Calu3 (cell line): ENCODE data around the gene FYB2. TPM values are rescaled to one million over a fixed set of nuclear protein-coding genes. Genes with fewer than 3 reads are reported as not detected.

Source experiments
- BruUV-seq: library from RNA; stranded (reverse); fragments of 400-500 nt; replicated peaks from 2 replicates; lab custom pipeline; 2021; lab: Mats Ljungman, UMichigan
- CTCF ChIA-PET: fragments of 300-600 bp; sonication (Branson Sonifier 250); formaldehyde crosslinking; loops from one replicate; lab custom pipeline; 2022; ENCODE audit warnings: antibody characterized with exemption; lab: Charles Lee
- DNase-seq: peaks from one replicate; pipeline ENCODE4 v3.0.0; 2022
- H3K27ac Mint-ChIP-seq: one replicate; pipeline ENCODE4 v1.8.0; 2022; ENCODE audit warnings: mixed read lengths; ENCODE audit not compliant: unreplicated experiment
- H3K27me3 Mint-ChIP-seq: one replicate; pipeline ENCODE4 v1.8.0; 2022; ENCODE audit warnings: mixed read lengths; ENCODE audit not compliant: unreplicated experiment
- H3K36me3 Mint-ChIP-seq: one replicate; pipeline ENCODE4 v1.8.0; 2022; ENCODE audit warnings: mild to moderate bottlenecking, moderate library complexity, mixed read lengths; ENCODE audit not compliant: insufficient read depth, unreplicated experiment
- H3K4me1 Mint-ChIP-seq: one replicate; pipeline ENCODE4 v1.8.0; 2022; ENCODE audit warnings: mild to moderate bottlenecking, low read depth, mixed read lengths; ENCODE audit not compliant: unreplicated experiment
- H3K4me3 Mint-ChIP-seq: one replicate; pipeline ENCODE4 v1.8.0; 2022; ENCODE audit warnings: mild to moderate bottlenecking, low read depth, moderate library complexity, mixed read lengths; ENCODE audit not compliant: unreplicated experiment
- H3K9me3 Mint-ChIP-seq: one replicate; pipeline ENCODE4 v1.8.0; 2022; ENCODE audit warnings: low read depth, mixed read lengths; ENCODE audit not compliant: unreplicated experiment
- intact Hi-C: fragments of 100-400 bp; cut with micrococcal nuclease; formaldehyde crosslinking; loops from one replicate; pipeline ENCODE4 v1.10.0; 2022; ENCODE audit not compliant: unreplicated experiment
- total RNA-seq: library from RNA; stranded (reverse); gene quantifications from 2 replicates; pipeline ENCODE4 v1.2.3, GENCODE V29; 2022
- TF ChIP-seq, protein P1 (sequence below): fragments of 200-600 bp; IDR thresholded peaks from one replicate; pipeline ENCODE4 v1.8.0; 2022; ENCODE audit warnings: antibody characterized with exemption; ENCODE audit not compliant: unreplicated experiment

The FYB2 gene
- total RNA-seq, 1 experiment from 2014 or later, result not detected

DNA sequence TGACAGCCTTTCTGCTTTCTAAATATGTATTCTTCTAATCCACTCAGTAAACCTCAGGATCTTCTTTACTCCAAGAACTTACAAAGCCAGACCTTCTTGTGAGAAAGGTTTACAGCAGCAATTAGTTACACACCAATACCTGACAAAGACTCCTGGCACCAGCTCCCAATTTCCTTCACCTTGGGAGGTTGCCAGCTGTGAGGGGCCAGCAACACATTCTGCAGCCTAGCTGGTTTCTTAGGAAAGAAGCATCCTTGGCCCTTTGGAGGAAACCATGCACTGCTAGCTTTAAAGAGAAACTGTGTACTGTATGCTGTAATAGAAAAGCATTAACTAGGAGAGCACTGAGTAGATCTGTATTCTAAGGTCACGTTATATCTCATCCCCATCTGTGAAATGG is 10.8 kb downstream of the FYB2 start:
- intact Hi-C loops, result loop anchor here (10.0 kb wide), 1 partner anchor 224 kb away; no protein-coding TSS in a partner anchor
- CTCF ChIA-PET, result interaction anchor here (0.7 kb wide), 1 partner anchor 15 kb away, joined by 3 read pairs; no protein-coding TSS in a partner anchor
- no peak for DNase-seq
- Mint-ChIP-seq H3K4me3 (no peak overlapping the region), H3K4me1 (no peaks in the 10 kb centered on the region), H3K36me3 (no peaks in the 10 kb centered on the region), H3K9me3 (no peaks in the 10 kb centered on the region), H3K27ac (no peak overlapping the region), H3K27me3 (peaks cover 19% of the 10 kb centered on the region)
- no TSS peak for BruUV-seq
- TF ChIP-seq, protein P1, sequence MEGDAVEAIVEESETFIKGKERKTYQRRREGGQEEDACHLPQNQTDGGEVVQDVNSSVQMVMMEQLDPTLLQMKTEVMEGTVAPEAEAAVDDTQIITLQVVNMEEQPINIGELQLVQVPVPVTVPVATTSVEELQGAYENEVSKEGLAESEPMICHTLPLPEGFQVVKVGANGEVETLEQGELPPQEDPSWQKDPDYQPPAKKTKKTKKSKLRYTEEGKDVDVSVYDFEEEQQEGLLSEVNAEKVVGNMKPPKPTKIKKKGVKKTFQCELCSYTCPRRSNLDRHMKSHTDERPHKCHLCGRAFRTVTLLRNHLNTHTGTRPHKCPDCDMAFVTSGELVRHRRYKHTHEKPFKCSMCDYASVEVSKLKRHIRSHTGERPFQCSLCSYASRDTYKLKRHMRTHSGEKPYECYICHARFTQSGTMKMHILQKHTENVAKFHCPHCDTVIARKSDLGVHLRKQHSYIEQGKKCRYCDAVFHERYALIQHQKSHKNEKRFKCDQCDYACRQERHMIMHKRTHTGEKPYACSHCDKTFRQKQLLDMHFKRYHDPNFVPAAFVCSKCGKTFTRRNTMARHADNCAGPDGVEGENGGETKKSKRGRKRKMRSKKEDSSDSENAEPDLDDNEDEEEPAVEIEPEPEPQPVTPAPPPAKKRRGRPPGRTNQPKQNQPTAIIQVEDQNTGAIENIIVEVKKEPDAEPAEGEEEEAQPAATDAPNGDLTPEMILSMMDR, result no peak

DNA sequence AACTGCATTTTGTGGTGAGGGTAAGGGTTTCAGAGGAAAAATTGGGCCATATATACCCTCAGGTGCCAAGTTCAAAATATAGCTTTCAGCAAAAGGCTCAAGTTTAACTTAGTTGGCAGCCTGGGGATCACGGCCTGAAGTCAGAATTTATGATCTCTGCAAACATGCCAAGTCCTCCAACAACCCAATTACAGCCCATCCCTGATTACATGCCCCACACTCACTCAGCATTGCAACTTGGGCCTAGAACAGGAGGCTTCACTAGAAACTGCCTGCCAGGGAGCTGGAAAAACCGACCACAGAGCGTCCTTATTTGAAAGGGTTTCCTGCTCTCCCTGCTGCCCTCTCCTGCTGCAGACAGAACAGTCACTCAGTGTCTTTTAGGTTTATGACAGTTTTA is 12.4 kb downstream of the FYB2 start:
- Mint-ChIP-seq H3K27me3 (peaks cover 19% of the 10 kb centered on the region), H3K27ac (no peak overlapping the region), H3K36me3 (no peaks in the 10 kb centered on the region), H3K9me3 (no peaks in the 10 kb centered on the region), H3K4me3 (no peak overlapping the region), H3K4me1 (no peaks in the 10 kb centered on the region)
- CTCF ChIA-PET, result no interaction called here
- intact Hi-C loops, result loop anchor here (10.0 kb wide), 1 partner anchor 222 kb away; no protein-coding TSS in a partner anchor
- DNase-seq, result no peak
- no TSS peak for BruUV-seq
- TF ChIP-seq, protein P1, result no peak

DNA sequence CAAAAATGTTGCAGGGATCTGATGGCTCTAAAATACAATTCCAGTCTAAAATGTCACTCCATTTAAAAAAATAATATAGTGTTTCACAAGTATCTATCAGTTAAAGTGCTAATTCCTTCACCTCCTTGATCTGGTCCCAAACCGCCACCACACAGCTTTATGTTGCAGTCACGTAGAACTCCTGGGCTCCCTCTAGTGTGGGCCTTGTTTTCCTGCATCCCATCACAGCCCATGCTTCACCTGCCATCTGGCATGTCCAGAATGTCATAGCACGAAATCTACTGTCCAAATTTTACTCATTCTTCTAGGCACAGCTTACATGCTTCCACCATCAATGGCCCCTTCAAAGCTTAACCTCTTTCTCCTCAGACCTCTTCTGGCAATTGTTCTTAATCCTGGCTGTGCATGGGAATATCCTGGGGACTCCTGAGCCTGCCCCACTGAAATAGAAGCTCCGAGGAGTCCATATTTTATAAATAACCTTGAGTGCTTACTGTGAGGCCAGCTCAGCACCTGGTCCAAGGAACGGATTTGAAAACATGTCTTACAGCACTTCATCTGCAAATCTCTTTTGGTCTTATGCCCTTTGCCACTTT is 15.5 kb downstream of the FYB2 start:
- Mint-ChIP-seq H3K27ac (no peak overlapping the region), H3K4me3 (no peak overlapping the region), H3K4me1 (no peaks in the 10 kb centered on the region), H3K9me3 (no peaks in the 10 kb centered on the region), H3K27me3 (peaks cover under 1% of the 10 kb centered on the region), H3K36me3 (no peaks in the 10 kb centered on the region)
- TF ChIP-seq, protein P1, result peak; percentile 62
- no TSS peak for BruUV-seq
- CTCF ChIA-PET, result interaction anchor here (0.5 to 1.5 kb wide), 6 partner anchors 16 to 168 kb away, joined by 3 to 11 read pairs (median 3); no protein-coding TSS in a partner anchor
- DNase-seq, result peak; percentile 74
- intact Hi-C loops, result loop anchor here (1.0 to 10.0 kb wide), 4 partner anchors 45 to 1516 kb away; no protein-coding TSS in a partner anchor

DNA sequence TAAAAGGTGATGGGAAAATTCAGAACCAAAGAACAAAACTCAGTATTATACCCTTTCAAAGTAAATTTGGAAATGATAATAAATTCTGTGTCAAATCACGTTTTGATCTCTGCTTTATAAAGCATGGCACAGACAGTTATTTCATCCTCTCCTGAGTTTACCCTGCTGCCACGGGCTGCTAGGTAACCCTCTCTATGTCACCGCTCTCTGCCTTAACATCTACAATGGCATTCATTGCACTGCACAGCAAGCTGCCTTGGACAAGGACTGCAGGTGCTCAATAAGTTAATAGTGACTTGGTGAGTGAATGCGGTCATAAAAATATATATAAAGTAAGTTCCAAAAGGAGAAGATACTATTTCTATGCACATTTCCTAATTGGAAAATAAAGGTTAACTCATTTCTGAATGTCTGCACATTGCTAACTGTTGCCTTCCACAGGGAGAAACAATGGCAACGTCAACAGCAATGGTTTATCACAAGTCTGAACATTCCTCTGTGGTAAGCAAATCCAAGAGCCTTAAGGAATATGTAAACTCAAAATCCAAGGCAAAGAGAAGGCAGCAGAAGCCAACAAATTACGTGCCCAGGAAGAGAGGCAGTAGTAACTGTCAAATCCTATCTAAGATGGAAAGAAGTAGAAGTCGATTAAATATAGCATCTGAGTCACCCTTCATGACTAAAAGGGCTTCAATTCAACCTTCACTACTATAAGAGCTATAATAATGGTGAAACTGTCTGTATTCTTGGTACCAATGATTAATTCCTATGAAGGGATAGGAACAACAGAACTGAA is 19.4 kb downstream of the FYB2 start:
- TF ChIP-seq, protein P1, result no peak
- Mint-ChIP-seq H3K4me3 (no peak overlapping the region), H3K9me3 (no peaks in the 10 kb centered on the region), H3K27ac (no peak overlapping the region), H3K36me3 (no peaks in the 10 kb centered on the region), H3K4me1 (no peaks in the 10 kb centered on the region), H3K27me3 (peaks cover 14% of the 10 kb centered on the region)
- CTCF ChIA-PET, result no interaction called here
- intact Hi-C loops, result loop anchor here (5.0 to 10.0 kb wide), 3 partner anchors 88 to 1513 kb away; no protein-coding TSS in a partner anchor
- no TSS peak for BruUV-seq
- DNase-seq, result no peak
